CD4-positive, alpha-beta T cell treated with Interferon gamma for 1 hour (primary cell): ENCODE results near the gene CDKN1B.
"Not testable (repeated sequence)": the region's sequence is repeated elsewhere in the genome, so short reads cannot be mapped to it uniquely, and the experiment has no call there.

Source experiments
- DNase-seq: peaks from one replicate; pipeline ENCODE4 v3.0.0-alpha.2; 2020

CDKN1B gene

GRCh38 chr12:12725086-12725955 is 8.2 kb downstream of the CDKN1B start:
- DNase-seq = peak; percentile 97

GRCh38 chr12:12725956-12726554 is 8.9 kb downstream of the CDKN1B start:
- DNase-seq = no peak

GRCh38 chr12:12726555-12727093 is 9.5 kb downstream of the CDKN1B start:
- no peak for DNase-seq

GRCh38 chr12:12731178-12731577 is 14.0 kb downstream of the CDKN1B start:
- no peak for DNase-seq

GRCh38 chr12:12731785-12732184 is 14.6 kb downstream of the CDKN1B start:
- DNase-seq = no peak

GRCh38 chr12:12733118-12733517 is 15.9 kb downstream of the CDKN1B start:
- no peak for DNase-seq

GRCh38 chr12:12734054-12734453 is 16.9 kb downstream of the CDKN1B start:
- no peak for DNase-seq

- no peak for DNase-seq
These were observed 17.4 kb downstream of the CDKN1B start for GRCh38 chr12:12734561-12735071.

- no peak for DNase-seq
These were observed 18.1 kb downstream of the CDKN1B start for GRCh38 chr12:12735301-12735700.

GRCh38 chr12:12736759-12737676 is 19.9 kb downstream of the CDKN1B start:
- peak; percentile 47 for DNase-seq

- DNase-seq = not testable (repeated sequence)
These were observed 21.0 kb downstream of the CDKN1B start for GRCh38 chr12:12738152-12738551.

- DNase-seq = no peak
These were observed 24.5 kb downstream of the CDKN1B start for GRCh38 chr12:12741660-12742059.

- DNase-seq = no peak
These were observed 27.6 kb downstream of the CDKN1B start for GRCh38 chr12:12744546-12745305.

GRCh38 chr12:12745576-12746211 is 28.5 kb downstream of the CDKN1B start:
- no peak for DNase-seq

- DNase-seq = no peak
These were observed 30.1 kb downstream of the CDKN1B start for GRCh38 chr12:12747278-12747677.

- DNase-seq = no peak
These were observed 30.9 kb downstream of the CDKN1B start for GRCh38 chr12:12748044-12748443.

- DNase-seq = no peak
These were observed 32.3 kb downstream of the CDKN1B start for GRCh38 chr12:12749433-12749832.

- DNase-seq = no peak
These were observed 38.8 kb downstream of the CDKN1B start for GRCh38 chr12:12755923-12756322.

GRCh38 chr12:12757121-12757520 is 40.0 kb downstream of the CDKN1B start:
- no peak for DNase-seq

- no peak for DNase-seq
These were observed 42.2 kb downstream of the CDKN1B start for GRCh38 chr12:12759234-12759915.

- DNase-seq = no peak
These were observed 47.7 kb downstream of the CDKN1B start for GRCh38 chr12:12764824-12765223.
